Measurements from ENCODE around the gene PCYT2. TPM values are rescaled to one million over a fixed set of nuclear protein-coding genes. Genes with fewer than 3 reads are reported as not detected.

PCYT2 gene
- total and polyA plus RNA-seq, 7 experiments from 2014 or later: 17.5 to 43.6 (median 27.0) TPM

- DNase-seq: peak in 6 of 9 donors; percentile 29 to 61 (median 49)
- Mint-ChIP-seq H3K4me3 (peak overlapping the region; percentile 79 to 92 (median 84)), H3K4me1 (peaks cover 11 to 46% (median 41%) of the 10 kb centered on the region in 7 donors), H3K9me3 (peaks cover 0 to 2% (median 0%) of the 10 kb centered on the region in 11 donors), H3K27ac (peak overlapping the region; percentile 70 to 93 (median 90)), H3K27me3 (no peaks in the 10 kb centered on the region), H3K36me3 (peaks cover 0 to 16% (median 0%) of the 10 kb centered on the region in 5 donors)
- Histone ChIP-seq H3K4me3 (ENCODE audit: low read length) (peak overlapping the region; percentile 91), H3K4me1 (ENCODE audit: control insufficient read depth in 2 of 2, insufficient read depth in 2 of 2, low read length in 2 of 2) (peaks cover 25 to 28% of the 10 kb centered on the region in 2 donors), H3K27ac (ENCODE audit: low read depth, low read length) (peak overlapping the region; percentile 93), H3K27me3 (ENCODE audit: control insufficient read depth in 2 of 2, insufficient read depth in 2 of 2, low read length in 2 of 2) (no peaks in the 10 kb centered on the region), H3K9me3 (ENCODE audit: control insufficient read depth in 2 of 3, low read length in 3 of 3) (no peaks in the 10 kb centered on the region), H3K36me3 (ENCODE audit: control insufficient read depth in 2 of 3, insufficient read depth in 3 of 3, low read length in 3 of 3) (peaks cover 8 to 21% (median 12%) of the 10 kb centered on the region in 3 experiments)
- POLR2A ChIA-PET: interaction anchor here (0.6 to 4.5 kb wide), 16 partner anchors 8 to 355 kb away, joined by 3 to 62 read pairs (median 4); partner anchors contain the start of genes ARL16, HGS, MAFG and MCRIP1
- CTCF ChIA-PET: interaction anchor here (0.6 kb wide), 1 partner anchor 327 kb away, joined by 3 read pairs; no protein-coding TSS in a partner anchor
- intact Hi-C loops (cut with micrococcal nuclease): loop anchor here (1.0 to 5.0 kb wide), 2 partner anchors 9 to 57 kb away; partner anchors contain the start of gene MAFG (in 2 of the 2)
- peak; percentile 26 for ATAC-seq
These were observed 40.8 kb downstream of the PCYT2 start for GRCh38 chr17:81870131-81870980.

- Histone ChIP-seq H3K4me1 (ENCODE audit: control insufficient read depth in 2 of 2, insufficient read depth in 2 of 2, low read length in 2 of 2) (peaks cover 25 to 28% of the 10 kb centered on the region in 2 donors), H3K4me3 (ENCODE audit: low read length) (peak overlapping the region; percentile 91), H3K9me3 (ENCODE audit: control insufficient read depth in 2 of 3, low read length in 3 of 3) (no peaks in the 10 kb centered on the region), H3K27ac (ENCODE audit: low read depth, low read length) (peak overlapping the region; percentile 93), H3K27me3 (ENCODE audit: control insufficient read depth in 2 of 2, insufficient read depth in 2 of 2, low read length in 2 of 2) (no peaks in the 10 kb centered on the region), H3K36me3 (ENCODE audit: control insufficient read depth in 2 of 3, insufficient read depth in 3 of 3, low read length in 3 of 3) (peaks cover 8 to 21% (median 12%) of the 10 kb centered on the region in 3 experiments)
- H3K9me3 Mint-ChIP-seq: peaks cover 0 to 2% (median 0%) of the 10 kb centered on the region in 11 donors
- intact Hi-C loops (cut with micrococcal nuclease): loop anchor here (1.0 to 10.0 kb wide), 4 partner anchors 8 to 1415 kb away; partner anchors contain the start of gene MAFG (in 2 of the 2)
- peak overlapping the region; percentile 79 to 92 (median 84) for H3K4me3 Mint-ChIP-seq
- peak overlapping the region; percentile 70 to 93 (median 90) for H3K27ac Mint-ChIP-seq
- DNase-seq (peak in 5 of 9 donors; percentile 34 to 67 (median 46)), ATAC-seq (no peak)
- peaks cover 0 to 14% (median 0%) of the 10 kb centered on the region in 5 donors for H3K36me3 Mint-ChIP-seq
- no peaks in the 10 kb centered on the region for H3K27me3 Mint-ChIP-seq
- CTCF ChIA-PET: interaction anchor here (0.6 kb wide), 1 partner anchor 326 kb away, joined by 3 read pairs; no protein-coding TSS in a partner anchor
- H3K4me1 Mint-ChIP-seq: peaks cover 11 to 43% (median 39%) of the 10 kb centered on the region in 7 donors
- POLR2A ChIA-PET: interaction anchor here (0.6 to 4.5 kb wide), 16 partner anchors 7 to 354 kb away, joined by 3 to 62 read pairs (median 4); partner anchors contain the start of genes ARL16, HGS, MAFG and MCRIP1
These were observed 41.7 kb downstream of the PCYT2 start for GRCh38 chr17:81869221-81870130.

- Mint-ChIP-seq H3K9me3 (peaks cover 0 to 2% (median 0%) of the 10 kb centered on the region in 11 donors), H3K27me3 (no peaks in the 10 kb centered on the region), H3K4me1 (peaks cover 12 to 40% (median 35%) of the 10 kb centered on the region in 7 donors), H3K36me3 (peaks cover 0 to 14% (median 0%) of the 10 kb centered on the region in 5 donors), H3K4me3 (peak overlapping the region in 6 of 10 donors; percentile 11 to 64 (median 33)), H3K27ac (peak overlapping the region in 5 of 9 donors; percentile 9 to 63 (median 48))
- Histone ChIP-seq H3K27me3 (ENCODE audit: control insufficient read depth in 2 of 2, insufficient read depth in 2 of 2, low read length in 2 of 2) (no peaks in the 10 kb centered on the region), H3K4me1 (ENCODE audit: control insufficient read depth in 2 of 2, insufficient read depth in 2 of 2, low read length in 2 of 2) (peaks cover 25% of the 10 kb centered on the region in 2 donors), H3K27ac (ENCODE audit: low read depth, low read length) (peak overlapping the region; percentile 93), H3K9me3 (ENCODE audit: control insufficient read depth in 2 of 3, low read length in 3 of 3) (no peaks in the 10 kb centered on the region), H3K36me3 (ENCODE audit: control insufficient read depth in 2 of 3, insufficient read depth in 3 of 3, low read length in 3 of 3) (peaks cover 8 to 25% (median 12%) of the 10 kb centered on the region in 3 experiments), H3K4me3 (ENCODE audit: low read length) (no peak overlapping the region)
- POLR2A ChIA-PET: interaction anchor here (1.3 to 4.5 kb wide), 5 partner anchors 7 to 156 kb away, joined by 4 to 62 read pairs (median 15); partner anchors contain the start of genes MAFG and P4HB
- intact Hi-C loops (cut with micrococcal nuclease): loop anchor here in 1 of 2 donors (10.0 kb wide), 2 partner anchors 426 to 1414 kb away; no protein-coding TSS in a partner anchor
- no peak for DNase-seq
- CTCF ChIA-PET: no interaction called here
- ATAC-seq: no peak
These were observed 42.5 kb downstream of the PCYT2 start for GRCh38 chr17:81868674-81869220.

- Histone ChIP-seq H3K36me3 (ENCODE audit: control insufficient read depth in 2 of 3, insufficient read depth in 3 of 3, low read length in 3 of 3) (peaks cover 8 to 31% (median 12%) of the 10 kb centered on the region in 3 experiments), H3K27ac (ENCODE audit: low read depth, low read length) (no peak overlapping the region), H3K9me3 (ENCODE audit: control insufficient read depth in 2 of 3, low read length in 3 of 3) (no peaks in the 10 kb centered on the region), H3K4me3 (ENCODE audit: low read length) (no peak overlapping the region), H3K4me1 (ENCODE audit: control insufficient read depth in 2 of 2, insufficient read depth in 2 of 2, low read length in 2 of 2) (peaks cover 21 to 25% of the 10 kb centered on the region in 2 donors), H3K27me3 (ENCODE audit: control insufficient read depth in 2 of 2, insufficient read depth in 2 of 2, low read length in 2 of 2) (no peaks in the 10 kb centered on the region)
- DNase-seq (peak in 2 of 9 donors; percentile 15 to 19), ATAC-seq (no peak)
- peak overlapping the region in 3 of 9 donors; percentile 48 to 78 (median 76) for H3K27ac Mint-ChIP-seq
- peaks cover 0 to 4% (median 0%) of the 10 kb centered on the region in 11 donors for H3K9me3 Mint-ChIP-seq
- ChIA-PET CTCF (no interaction called here), POLR2A (interaction anchor here (1.3 to 3.9 kb wide), 3 partner anchors 9 to 155 kb away, joined by 4 to 18 read pairs (median 5); no protein-coding TSS in a partner anchor)
- intact Hi-C loops (cut with micrococcal nuclease): loop anchor here in 1 of 2 donors (10.0 kb wide), 2 partner anchors 427 to 1413 kb away; no protein-coding TSS in a partner anchor
- no peaks in the 10 kb centered on the region for H3K27me3 Mint-ChIP-seq
- H3K4me3 Mint-ChIP-seq: peak overlapping the region in 2 of 10 donors; percentile 30 to 60
- peaks cover 0 to 19% (median 0%) of the 10 kb centered on the region in 5 donors for H3K36me3 Mint-ChIP-seq
- H3K4me1 Mint-ChIP-seq: peaks cover 18 to 43% (median 37%) of the 10 kb centered on the region in 7 donors
These were observed 43.1 kb downstream of the PCYT2 start for GRCh38 chr17:81867991-81868673.
